HUDEP-2 (cell line): ENCODE data around the gene TENT4A.

Experiments used
- DNase-seq, 76 experiments: peaks; one replicate each; lab custom pipeline; 2025; ENCODE audit not compliant: unreplicated experiment in 76 of 76; lab: John Stamatoyannopoulos, UW

Gene TENT4A

DNA sequence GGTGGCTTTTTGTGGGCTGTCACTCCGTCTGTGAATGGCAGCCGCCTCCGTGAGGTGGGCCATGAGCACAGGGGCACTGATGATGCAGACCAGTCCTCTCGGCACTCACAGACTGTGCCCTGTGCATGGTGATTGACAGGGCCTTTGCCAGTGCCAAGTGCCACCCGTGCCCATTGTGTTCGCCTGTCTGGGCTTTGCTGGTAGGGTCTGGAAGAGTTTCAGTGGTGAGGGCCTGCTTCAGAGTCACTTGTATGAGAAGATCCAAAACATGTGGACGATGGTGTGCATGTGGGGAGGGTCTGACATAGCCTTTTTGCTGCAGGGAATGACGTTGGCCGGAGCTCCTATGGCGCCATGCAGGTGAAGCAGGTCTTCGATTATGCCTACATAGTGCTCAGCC lies 34.9 kb downstream of the TENT4A start:
- no peak for DNase-seq

DNA sequence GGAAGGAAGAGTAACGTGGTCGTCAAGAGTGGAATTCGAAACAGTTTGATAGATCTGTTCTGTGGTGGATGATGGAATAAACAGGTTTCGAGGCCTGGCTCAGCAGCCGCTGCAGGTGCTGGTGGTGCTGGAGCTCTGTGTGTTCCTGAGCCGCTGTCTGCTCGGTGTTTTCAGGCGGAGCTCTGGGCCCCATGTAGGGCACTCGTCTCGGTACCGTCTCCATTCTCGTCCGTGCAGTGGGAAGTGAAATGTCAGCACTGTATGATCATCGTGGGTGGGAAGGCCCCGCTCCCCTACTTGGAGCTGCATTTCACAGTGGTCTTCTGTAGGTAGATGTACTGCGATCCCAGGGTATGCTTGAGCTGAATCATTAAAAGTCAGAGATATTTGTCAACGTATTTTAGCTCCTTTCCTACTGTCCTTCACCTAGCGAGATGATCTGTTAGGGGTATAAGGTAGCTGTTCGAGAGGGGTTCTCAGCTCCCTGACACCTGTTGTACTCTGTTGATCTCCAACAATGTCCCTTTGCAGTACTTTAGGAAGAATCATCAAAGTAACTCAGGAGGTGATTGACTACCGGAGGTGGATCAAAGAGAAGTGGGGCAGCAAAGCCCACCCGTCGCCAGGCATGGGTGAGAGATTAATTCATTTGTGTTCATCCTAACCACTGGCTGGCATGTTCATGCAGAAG lies 35.9 kb downstream of the TENT4A start:
- no peak for DNase-seq

DNA sequence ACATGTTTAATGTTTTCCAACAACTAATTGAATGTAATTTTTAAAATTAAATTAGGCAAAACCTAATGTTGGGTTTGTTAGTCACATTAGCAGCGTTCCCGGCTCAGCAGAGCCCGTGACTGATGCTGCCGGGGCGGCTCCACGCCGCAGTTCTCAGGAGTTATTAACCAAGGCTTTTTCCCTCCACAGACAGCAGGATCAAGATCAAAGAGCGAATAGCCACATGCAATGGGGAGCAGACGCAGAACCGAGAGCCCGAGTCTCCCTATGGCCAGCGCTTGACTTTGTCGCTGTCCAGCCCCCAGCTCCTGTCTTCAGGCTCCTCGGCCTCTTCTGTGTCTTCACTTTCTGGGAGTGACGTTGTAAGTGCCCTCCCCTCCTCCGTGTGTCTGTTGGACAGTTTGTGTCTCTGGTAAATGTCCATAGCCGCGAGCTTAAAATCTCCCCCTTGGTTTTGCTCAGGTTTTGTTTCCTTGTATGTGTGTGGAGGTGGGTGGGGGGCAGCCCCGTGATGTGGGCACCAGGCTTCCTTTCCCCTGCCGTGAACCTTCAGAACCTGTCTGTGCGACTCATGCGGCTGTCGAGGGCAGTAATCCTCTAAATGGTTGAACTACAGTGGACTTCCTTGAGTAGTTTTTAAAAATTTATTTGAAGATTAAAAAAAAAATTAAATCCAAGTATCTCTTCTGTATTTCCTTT lies 37.1 kb downstream of the TENT4A start:
- DNase-seq, result no peak

DNA sequence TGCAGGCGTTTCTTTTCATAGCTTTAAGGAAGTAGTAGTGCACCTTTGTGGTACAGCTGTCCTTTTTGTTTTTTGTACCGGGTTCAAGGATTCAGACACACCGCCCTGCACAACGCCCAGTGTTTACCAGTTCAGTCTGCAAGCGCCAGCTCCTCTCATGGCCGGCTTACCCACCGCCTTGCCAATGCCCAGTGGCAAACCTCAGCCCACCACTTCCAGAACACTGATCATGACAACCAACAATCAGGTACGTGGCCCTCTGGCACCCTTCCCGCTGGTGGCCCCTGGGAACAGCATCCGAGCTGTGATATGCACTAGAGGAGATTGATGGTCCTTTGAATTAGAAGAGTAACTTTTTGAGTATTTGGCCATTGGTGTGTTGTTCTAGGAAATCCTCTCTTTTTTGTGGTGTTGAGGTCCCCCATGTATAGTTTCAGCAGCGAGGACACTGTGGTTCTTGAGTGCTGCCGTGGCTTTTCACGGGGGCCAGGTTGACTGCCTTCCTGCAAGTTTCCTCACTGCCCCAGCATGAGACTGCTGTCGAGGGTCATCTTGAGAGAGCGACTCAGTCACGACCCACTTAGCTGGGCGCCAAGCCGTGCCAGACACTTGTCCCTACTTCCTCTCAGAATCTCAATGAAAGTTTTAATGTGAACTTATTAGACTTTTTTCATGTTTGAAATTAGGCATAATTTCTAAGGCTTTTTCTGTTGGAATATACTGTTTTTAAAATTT lies 37.9 kb downstream of the TENT4A start:
- DNase-seq, result no peak

DNA sequence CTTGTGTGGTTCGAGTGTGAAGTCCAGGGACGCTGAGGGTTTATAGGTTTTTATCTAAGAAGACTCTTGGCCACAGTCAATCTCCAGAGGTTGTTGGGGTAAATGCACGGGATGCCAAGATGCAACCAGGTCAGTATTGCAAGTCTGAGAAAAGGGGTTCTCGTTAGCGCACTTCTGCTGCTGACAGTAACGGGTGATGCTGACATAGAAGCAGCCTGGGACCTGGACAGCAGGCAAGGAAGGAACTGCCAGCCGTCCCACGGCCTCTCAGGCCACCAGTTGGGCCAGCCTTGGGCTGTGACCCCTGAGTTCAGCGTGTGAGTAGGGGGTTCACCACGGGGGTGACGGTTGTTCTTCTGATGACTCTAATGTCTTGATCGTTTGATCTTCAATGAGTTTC lies 39.0 kb downstream of the TENT4A start:
- DNase-seq, result no peak

DNA sequence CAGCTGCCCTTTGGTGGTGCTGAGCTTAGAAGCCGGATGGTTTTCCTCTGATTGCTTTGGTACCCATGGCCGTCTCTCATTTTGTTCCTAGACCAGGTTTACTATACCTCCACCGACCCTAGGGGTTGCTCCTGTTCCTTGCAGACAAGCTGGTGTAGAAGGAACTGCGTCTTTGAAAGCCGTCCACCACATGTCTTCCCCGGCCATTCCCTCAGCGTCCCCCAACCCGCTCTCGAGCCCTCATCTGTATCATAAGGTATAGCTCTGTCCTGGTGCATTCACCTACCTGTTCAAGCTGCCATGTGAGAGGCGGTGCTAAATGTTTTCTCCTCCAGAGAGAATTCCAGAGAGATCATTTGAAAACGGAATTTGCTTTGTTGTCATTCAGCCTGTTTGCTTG lies 39.5 kb downstream of the TENT4A start:
- DNase-seq, result no peak

DNA sequence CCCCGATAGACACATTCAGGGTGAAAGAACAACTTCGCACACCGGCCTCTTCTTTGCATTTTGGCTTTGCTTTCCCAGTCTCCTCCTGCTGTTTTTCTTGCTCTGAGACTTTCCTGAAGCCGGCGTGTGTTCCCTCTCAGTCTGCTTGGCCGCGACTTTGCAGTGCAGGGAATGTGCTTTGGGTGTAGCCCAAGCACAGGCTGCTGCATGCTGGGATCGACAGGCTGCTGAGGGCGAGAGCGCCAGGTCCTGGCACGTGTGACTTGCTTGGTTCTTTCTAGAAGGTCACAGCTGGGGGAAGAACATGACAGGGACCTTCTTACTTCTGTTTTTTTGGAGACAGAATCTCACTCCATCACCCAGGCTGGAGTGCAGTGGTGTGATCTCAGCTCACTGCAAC lies 40.6 kb downstream of the TENT4A start:
- no peak for DNase-seq

DNA sequence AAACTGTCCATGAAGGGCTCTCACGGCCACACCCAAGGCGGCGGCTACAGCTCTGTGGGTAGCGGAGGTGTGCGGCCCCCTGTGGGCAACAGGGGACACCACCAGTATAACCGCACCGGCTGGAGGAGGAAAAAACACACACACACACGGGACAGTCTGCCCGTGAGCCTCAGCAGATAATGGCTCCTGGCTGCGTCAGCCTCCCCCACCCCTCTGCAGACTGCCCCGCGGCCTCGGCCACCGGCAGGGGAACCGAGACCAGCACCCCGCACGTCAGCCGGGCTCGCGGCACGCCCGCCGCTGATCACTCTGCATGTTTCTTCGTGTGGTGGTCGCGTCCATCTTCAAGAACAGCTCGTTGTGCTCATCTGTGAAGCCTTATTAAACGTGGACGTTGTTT lies 41.5 kb downstream of the TENT4A start:
- no peak for DNase-seq

DNA sequence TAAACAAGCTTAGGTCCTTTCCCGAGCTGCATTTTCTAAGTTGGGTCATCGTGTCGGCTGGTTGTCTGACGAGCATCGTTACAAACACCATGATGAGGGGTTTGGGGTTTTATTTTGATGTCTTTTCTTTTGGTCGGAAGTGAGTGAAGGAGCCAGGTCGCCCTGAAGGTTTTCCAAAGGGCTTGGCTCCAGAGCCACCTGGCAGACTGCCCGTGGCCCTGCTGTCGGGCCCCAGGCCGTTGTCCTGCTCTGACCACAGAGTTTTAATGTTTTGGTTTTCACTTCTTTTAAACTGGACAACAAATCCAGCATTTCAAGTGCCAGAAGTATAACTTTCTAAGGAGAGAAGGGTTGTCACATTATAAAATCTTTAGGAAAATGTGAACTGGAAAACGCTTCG lies 42.3 kb downstream of the TENT4A start:
- DNase-seq, result no peak

DNA sequence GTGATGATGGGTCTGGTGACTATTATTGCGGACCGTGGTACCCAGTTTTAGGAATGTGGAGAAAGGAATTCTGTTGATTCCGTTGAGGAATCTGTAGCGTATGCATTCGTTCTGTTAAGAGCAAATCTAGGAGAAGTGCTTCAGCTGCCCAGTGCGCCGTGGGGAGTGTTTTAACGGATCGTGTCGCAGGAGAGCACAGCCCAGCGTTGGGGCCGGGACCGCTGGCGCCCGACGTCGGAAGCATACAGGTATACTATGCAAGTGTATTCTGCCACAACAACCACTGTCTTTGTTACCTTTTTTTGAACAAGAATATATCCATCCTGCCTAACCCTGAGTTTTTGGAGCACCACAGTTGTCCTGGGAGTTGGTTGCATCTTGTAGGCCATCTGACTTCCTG lies 42.7 kb downstream of the TENT4A start:
- no peak for DNase-seq

DNA sequence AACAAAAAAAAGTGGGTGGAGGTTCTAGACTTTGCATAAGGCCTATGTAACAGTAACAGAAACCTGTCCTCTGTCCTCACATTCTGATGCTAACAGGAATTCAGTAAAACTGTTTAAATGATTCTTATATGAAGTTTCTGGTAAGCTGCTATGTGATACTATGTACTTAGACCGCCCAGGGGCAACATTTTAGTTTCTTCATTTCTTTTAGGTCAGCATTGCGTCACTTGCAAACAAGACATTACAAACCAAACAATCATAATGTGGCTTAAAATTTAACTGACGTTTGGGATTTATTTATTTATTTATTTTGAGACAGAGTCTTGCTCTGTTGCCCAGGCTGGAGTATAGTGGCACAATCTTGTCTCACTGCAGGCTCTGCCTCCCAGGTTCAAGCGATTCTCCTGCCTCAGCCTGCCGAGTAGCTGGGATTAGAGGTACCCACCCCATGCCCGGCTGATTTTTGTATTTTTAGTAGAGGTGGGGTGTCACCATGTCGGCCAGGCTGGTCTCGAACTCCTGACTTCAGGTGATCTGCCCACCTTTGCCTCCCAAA lies 44.3 kb downstream of the TENT4A start:
- no peak for DNase-seq

DNA sequence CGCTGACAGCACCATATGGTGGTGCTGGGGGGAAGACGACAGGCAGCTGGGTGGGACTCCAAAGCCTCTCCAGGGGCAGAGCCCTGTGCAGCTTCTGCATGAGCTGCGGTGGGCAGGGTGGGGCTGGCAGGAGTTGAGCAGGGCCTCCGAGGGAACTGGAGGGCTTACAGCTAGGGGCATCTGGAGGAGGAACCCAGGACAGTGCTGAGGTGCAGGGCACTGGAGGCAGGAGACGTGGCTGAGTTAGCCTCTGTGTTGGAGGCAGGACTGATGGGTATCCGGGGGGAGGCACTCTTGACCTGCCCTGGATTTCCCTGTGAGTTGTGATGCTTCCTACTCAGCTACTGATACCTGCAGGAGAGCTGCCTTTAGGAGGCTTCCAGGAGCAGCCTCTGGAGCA lies 45.0 kb downstream of the TENT4A start:
- DNase-seq, result no peak

DNA sequence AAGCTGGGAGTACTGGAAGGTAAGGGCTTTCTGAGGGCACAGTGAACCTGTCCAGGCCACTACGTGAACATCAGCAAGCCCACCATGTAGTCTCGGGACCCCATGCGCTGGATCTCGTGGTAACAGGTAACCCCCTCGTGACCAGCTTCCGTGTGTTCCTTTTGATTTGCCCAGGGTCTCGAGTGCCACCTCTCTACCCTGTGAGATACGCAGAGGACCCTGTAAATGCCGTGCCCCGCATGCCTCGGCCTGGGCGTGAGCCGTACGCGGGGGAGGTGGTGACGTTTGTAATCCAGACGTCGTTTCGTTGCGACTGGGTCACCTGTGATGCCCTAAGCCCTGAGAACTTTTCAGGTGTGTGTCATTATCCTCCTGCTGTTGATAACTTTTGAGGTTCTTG lies 45.5 kb downstream of the TENT4A start:
- no peak for DNase-seq

DNA sequence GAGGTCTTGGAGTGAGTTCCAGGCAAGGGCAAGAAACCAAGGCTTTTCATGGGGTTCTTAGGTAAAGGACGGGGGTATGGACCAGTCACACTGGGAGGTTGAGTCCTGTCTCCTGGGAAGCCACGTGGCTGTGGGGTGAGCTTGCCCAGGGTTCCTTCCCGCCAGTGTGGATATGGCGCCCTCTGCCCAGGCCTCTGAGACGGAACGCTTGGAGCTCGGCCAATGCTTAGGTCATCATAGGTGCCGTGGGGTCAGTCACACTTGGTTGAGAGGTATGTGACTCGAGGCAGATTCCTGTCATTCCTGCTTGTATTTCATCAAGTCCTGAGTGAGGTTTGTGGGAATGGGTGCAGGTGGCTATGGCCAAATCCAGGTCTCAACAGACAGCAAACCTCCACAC lies 46.2 kb downstream of the TENT4A start:
- peak in 7 of 76 experiments; percentile 5 to 11 (median 7) for DNase-seq

DNA sequence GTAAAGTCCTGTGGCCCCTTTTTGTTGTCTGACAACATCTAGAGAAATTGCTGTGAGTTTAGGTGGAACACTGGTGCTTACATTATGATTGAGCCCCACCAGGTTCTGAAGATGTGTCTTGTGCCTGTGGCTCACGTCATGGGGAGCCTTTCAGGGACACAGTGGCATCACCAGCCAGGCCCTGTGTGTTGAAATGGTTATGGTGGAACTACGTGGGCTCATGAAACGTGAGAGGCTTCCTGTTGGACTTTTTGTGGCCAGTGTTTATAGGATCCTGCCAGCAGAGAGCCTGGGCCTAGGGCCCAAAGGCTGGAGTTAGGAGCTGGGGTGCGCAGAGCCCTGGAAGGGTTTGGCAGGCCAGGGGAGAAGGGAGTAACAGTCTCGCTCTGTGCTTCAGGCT lies 46.8 kb downstream of the TENT4A start:
- no peak for DNase-seq

DNA sequence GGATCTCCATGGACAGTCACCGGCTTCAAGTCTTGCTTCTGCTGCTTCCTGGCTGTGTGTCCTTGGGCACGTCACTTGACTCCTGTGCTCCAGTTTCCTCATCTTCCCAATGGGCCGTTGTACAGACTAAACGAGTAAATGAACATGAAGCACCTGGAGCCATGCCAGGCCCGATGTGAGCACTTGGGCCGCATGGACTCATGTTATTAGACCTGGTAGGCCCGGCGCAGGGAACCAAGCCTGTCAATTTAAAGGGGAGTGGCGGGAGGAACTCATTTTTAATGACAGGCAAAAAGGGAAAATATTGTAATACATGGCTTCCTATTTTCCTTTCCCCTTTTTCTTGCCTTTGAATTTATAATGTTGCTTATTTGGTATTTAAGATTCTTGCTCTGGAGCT lies 47.5 kb downstream of the TENT4A start:
- DNase-seq, result no peak

DNA sequence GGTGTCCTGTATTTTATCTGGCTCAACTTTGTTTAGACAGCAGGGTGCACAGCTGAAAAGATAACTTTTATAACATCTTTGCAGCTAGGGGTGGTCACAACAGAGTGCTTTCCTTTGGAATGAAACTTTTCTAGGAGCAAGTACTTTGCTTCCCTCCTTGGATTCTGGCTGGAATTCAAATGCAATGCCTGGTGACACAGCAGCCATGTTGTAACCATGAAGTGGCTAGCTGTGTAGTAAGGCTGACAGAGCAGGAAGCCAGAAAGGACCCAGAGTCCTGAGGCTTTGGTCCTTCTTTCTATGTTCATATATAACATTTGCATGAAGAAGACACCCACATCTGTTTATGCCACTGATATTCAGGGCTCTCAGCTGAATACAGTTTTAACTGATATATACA lies 48.1 kb downstream of the TENT4A start:
- DNase-seq, result no peak

DNA sequence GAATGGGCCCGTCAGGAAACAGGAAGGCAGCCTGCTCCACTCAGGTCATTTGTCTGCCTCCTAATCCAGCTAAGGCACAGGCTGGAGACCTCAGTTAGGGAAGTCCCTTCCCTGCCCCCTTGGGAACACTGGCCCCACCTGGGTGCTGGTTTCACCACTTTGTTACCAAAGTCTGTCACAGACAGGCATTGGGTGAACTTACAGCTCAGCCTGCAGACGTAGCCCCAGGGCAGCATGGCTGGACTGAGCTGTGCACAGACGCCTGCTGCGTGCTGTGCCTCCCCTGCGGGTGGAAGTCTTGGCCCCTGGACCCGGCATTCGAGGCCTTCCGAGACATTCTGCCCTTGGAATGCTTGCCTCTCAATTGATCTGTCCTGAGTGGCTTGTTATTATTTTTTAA lies 48.9 kb downstream of the TENT4A start:
- DNase-seq, result no peak

DNA sequence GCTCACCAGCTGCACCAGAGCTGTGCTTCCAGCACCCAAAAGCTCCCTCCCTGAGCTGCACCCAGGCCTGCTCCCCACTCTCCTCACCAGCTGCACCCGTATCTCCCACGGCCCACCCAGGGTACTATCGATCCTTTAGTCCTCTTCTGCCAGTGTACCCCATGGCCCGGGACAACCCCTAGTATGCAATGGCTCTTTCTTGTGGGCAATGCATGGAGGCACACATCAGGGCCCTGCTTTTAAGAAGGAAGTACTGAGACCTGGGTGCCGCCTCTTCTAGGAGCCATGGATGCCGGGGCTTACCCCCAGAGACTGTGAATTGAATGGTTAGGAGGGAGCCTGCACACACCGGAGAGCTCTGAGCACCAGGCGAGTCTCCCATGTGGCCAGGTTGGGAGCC lies 49.5 kb downstream of the TENT4A start:
- no peak for DNase-seq

DNA sequence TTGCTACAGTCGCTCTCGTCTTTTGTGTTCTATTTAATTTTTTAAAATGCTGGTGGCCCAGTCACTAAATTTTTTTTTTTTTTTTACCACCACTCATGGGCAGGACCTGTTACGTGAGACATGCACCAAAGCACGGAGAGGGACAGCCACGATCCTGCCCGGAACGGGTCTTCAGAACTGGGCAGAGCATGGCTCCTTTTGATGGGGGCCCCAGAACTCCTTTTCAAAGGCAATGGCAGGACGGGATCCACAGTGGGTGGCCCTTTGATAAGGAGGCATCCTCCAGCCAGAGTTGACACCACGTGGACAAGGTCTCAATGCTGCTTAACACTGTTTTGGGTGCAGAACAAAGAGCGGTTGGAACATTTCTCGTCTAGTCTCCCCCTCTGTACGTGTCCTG lies 50.0 kb downstream of the TENT4A start:
- no peak for DNase-seq

DNA sequence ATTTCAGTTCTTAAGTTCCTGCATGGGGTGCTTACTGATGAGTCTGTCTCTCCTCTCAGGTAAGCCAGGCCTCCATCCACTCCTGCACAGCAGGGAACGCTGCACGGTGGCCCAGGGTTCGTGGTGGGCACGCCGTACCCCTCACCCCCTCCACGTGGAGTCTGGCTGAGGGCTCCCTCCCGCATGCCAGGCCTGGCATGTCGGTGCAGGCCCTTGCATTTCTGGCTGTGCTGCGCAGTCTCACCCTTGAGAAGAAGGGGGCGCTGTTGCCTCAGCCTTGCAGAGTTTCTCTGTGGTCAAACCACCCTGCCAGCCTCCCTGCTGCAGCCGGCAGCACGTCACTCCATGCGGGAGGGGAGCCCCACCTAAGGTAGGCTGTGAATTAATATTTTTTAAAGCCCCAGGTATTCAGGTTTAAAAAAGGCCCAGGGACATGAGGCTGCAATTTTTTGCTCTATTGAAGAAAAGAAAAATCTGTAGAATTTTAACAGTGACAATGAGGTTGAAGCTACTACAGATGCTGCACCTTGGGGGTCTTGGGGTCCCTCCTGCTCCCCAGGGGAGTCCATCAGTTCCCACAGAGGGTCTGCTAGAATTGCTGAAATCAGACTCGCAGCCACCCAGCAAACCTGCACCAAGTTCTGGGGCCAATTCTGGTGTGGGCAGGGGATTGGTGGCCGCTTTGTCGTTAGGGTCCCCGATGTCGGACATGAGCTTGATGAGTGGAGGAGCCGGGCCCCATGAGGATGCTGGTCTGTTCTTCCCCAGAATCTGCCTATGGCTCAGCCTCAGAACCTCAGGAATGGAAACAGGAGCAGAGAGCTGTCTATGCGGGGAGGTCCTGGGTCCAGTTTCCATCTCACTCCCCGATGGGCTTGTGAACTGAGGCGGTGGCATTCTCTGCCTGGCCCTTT lies 52.6 kb downstream of the TENT4A start:
- peak in 71 of 76 experiments; percentile 5 to 81 (median 58) for DNase-seq
